ENCODE results near the gene IL6R.

DNA sequence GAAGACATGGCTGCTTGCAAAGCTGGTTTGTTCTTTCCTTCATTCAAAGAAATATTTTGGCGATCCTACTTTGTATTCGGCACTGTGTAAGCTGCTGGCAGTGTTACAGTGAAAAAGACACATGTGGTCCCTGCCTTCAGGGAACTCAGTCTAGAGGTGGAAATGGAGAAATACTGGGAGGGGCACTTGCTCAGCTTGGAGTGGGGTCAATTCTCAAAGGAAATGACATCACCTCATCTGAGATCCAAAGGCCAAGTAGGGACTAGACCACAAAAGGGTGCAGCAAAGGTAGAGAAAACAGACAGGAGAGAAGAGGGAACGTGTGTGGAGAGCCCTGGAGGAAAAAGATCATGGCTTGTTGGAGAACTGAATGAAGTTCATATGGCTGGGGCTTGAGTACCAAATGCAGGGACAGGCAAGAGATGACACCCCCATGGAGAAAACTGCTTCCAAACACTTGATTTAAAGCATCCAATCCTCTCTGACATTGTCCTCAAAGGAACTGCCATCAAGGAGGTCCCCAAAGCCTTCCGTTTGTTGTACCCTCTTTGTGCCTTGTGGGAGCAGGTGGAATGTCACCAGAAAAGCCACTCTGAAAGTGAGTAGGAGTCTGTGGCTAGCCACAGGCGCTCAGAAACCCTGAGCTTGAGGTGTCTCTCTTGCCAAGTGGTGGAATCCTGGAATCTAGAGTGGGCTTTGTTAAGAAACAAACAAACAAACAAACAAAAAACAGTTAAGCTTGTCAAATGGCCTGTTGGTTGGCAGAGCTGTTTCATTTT is 48.6 kb downstream of the IL6R start:
- TF ChIP-seq CTCF (IDR thresholded peaks at IDR 0.05): no peak
- TF ChIP-seq EZH2 (IDR thresholded peaks at IDR 0.05; ENCODE audit: borderline replicate concordance, insufficient read depth, low read depth, low read length, poor library complexity, severe bottlenecking): no peak

Data from B cell (primary cell).